ENCODE data around the gene TMPO.
"Not testable (repeated sequence)": the region's sequence is repeated elsewhere in the genome, so short reads cannot be mapped to it uniquely, and the experiment has no call there.

Gene TMPO

DNA sequence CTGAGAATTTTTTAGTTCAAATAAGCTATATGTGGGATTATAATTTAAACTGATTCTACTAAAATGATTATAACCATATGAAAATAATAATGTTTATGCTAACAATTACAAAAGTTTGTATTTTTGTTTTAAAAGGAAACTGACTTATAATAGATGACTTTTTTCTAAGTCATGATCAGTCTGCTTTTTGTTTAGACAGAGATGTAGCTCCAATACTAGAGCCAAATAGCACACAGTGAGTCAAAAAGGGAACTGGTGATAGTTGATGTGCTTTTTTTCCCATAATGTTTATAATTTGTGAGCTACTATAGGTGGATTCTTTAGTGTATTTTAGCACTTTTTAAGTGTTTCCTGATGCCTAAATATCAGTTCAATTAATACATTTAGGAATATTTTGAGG lies 28.3 kb downstream of the TMPO start:
- Mint-ChIP-seq H3K36me3 (peaks cover 9% of the 10 kb centered on the region), H3K4me1 (peaks cover 15% of the 10 kb centered on the region), H3K27ac (no peak overlapping the region), H3K27me3 (no peaks in the 10 kb centered on the region), H3K4me3 (no peak overlapping the region), H3K9me3 (no peaks in the 10 kb centered on the region)

DNA sequence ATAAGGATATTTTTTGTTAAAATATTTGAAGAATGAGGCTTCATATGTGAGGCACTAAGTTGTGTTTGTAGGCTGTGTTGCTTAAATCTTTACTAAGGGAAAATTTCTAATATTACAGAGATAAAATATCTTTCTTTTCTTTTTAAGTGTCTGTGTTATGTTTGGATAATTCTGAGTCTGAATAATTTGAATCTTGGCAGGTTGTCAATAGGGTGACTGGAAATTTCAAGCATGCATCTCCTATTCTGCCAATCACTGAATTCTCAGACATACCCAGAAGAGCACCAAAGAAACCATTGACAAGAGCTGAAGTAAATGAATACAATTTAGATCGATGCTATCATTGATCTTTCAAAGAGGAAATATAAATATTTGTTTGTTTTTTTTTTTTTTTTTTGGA lies 29.4 kb downstream of the TMPO start:
- H3K27ac Mint-ChIP-seq: no peak overlapping the region
- no peak overlapping the region for H3K4me3 Mint-ChIP-seq
- H3K4me1 Mint-ChIP-seq: peaks cover 15% of the 10 kb centered on the region
- no peaks in the 10 kb centered on the region for H3K27me3 Mint-ChIP-seq
- H3K9me3 Mint-ChIP-seq: no peaks in the 10 kb centered on the region
- H3K36me3 Mint-ChIP-seq: peaks cover 9% of the 10 kb centered on the region

DNA sequence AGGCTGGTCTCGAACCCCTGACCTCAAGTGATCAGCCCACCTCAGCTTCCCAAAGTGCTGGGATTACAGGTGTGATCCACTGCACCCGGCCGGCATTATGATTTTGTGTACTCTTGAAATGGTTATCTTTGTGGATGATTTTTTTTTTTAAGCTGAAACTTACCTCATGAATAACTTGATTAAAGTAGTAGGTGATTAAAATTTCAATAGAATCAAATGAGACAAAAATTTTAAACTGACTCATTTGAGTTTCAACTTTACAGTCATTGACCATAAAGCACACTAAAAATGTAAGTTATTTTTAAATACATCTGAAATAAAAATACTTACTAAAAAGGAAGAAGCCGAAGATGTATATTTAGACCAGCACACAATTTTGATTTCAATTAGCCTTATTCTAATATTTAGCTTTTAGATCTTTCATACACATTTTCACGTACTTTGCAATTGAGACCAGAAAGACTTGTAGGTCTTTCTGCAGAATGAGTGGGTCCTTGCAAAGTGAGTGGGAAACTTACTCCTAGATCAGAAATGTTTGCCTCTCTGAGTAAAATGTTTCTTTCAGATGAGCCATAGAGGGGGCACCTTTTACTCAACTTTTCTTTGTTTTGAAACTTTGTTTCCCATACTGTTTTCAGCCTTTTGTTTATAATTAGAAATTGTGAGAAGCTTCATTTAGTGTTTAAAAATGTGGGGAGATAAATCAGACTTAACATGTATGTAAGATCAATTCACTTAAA lies 34.2 kb downstream of the TMPO start:
- H3K9me3 Mint-ChIP-seq: no peaks in the 10 kb centered on the region
- no peaks in the 10 kb centered on the region for H3K27me3 Mint-ChIP-seq
- H3K4me1 Mint-ChIP-seq: no peaks in the 10 kb centered on the region
- no peak overlapping the region for H3K27ac Mint-ChIP-seq
- H3K36me3 Mint-ChIP-seq: peaks cover 9% of the 10 kb centered on the region
- H3K4me3 Mint-ChIP-seq: no peak overlapping the region

DNA sequence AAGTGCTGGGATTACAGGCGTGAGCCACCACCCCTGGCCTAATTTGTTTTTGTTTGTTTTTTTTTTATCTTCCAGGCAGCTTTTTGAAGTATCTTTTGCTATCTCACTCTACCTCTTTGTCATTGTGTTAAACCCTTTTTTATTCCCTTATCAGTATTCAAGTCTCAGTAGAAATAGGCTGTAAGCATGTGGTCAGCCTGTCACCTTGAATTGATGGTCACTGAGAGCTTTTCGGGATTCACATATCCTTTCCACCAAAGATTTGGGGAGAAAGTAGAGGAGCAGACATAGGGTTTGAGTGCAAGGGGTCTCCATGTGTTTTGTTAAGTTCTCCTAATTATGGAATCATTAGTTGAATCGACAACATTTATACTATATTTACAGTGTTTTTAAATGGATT lies 36.4 kb downstream of the TMPO start:
- no peaks in the 10 kb centered on the region for H3K9me3 Mint-ChIP-seq

DNA sequence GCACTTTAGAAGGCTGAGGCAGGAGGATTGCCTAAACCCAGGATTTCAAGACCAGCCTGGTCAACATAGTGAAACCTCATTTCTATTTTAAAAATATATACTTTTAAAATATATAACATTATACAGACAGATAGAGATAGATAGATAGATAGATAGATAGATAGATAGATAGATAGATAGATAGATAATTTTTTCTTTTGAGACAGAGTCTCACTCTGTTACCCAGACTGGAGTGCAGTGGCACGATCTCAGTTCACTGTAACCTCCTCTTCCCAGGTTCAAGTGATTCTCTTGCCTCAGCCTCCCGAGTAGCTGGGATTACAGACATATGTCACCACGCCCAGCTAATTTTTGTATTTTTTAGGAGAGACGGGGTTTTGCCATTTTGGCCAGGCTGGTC lies 42.7 kb downstream of the TMPO start:
- H3K9me3 Mint-ChIP-seq, H3K4me1 Mint-ChIP-seq, H3K4me3 Mint-ChIP-seq, H3K27me3 Mint-ChIP-seq, H3K27ac Mint-ChIP-seq, H3K36me3 Mint-ChIP-seq: not testable (repeated sequence)

More for the DNA sequence above, 36.4 kb downstream of the TMPO start:
- peaks cover 9% of the 10 kb centered on the region for H3K36me3 Mint-ChIP-seq
- no peak overlapping the region for H3K27ac Mint-ChIP-seq
- no peaks in the 10 kb centered on the region for H3K27me3 Mint-ChIP-seq
- no peak overlapping the region for H3K4me3 Mint-ChIP-seq
- no peaks in the 10 kb centered on the region for H3K4me1 Mint-ChIP-seq

DNA sequence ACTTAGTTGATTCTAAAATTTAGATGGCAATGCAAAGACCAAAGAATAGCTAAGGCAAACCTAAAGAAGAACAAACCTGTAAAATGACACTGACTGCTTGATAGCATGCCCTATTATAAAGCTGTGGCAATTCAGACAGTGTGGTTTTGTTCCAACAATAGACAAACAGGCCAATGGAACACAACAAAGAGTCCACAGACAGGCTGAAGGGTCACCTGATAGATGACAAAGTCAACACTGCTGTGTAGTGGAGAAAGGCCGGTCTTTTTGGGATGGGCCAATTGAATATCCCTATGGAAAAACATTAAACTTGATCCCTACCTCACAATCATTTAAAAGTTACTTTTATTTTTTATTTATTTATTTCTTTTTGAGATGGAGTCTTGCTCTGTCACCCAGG lies 44.3 kb downstream of the TMPO start:
- Mint-ChIP-seq H3K27ac (no peak overlapping the region), H3K36me3 (no peaks in the 10 kb centered on the region)

DNA sequence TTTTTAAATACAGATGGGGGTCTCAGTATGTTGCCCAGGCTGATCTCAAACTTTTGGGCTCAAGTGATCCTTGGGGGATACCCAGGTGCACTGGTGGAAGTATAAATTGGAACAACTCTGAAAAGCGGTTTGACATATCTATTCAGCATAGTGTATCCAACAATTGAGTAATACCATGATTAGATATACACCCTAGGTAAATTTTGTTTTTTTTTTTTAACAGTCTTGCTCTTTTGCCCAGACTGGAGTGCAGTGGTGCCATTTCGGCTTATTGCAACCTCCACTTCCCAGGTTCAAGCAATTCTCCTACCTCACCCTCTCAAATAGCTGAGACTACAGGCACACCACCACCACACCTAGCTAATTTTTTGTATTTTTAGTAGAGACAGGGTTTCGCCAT lies 46.5 kb downstream of the TMPO start:
- Mint-ChIP-seq H3K36me3 (no peaks in the 10 kb centered on the region), H3K27me3 (no peaks in the 10 kb centered on the region), H3K4me3 (no peak overlapping the region), H3K27ac (no peak overlapping the region), H3K9me3 (no peaks in the 10 kb centered on the region), H3K4me1 (peaks cover 3% of the 10 kb centered on the region)

More for the DNA sequence above, 44.3 kb downstream of the TMPO start:
- Mint-ChIP-seq H3K4me3 (no peak overlapping the region), H3K4me1 (no peaks in the 10 kb centered on the region), H3K27me3 (no peaks in the 10 kb centered on the region), H3K9me3 (no peaks in the 10 kb centered on the region)

DNA sequence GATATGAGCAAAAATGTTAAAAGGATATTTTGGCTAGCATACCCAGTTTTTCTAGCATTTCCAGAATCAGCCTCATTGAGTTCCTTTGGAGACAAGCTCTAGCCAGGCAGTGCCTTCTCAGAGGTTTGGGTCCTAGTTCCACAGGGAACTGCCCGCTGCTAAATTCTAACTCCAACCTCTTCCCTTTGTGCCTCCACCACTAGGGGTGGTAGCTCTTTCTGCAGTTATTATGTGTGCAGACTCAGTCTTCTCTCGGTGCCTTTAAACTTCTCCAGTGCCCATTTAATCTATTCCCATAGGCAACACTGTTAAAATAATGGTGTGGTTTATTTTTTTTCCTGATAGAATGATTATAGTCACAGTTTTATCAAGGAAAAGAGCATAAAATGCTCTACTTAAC lies 56.6 kb downstream of the TMPO start:
- Mint-ChIP-seq H3K27me3 (no peaks in the 10 kb centered on the region), H3K9me3 (no peaks in the 10 kb centered on the region), H3K36me3 (no peaks in the 10 kb centered on the region), H3K27ac (no peak overlapping the region), H3K4me1 (peaks cover 1% of the 10 kb centered on the region), H3K4me3 (no peak overlapping the region)

DNA sequence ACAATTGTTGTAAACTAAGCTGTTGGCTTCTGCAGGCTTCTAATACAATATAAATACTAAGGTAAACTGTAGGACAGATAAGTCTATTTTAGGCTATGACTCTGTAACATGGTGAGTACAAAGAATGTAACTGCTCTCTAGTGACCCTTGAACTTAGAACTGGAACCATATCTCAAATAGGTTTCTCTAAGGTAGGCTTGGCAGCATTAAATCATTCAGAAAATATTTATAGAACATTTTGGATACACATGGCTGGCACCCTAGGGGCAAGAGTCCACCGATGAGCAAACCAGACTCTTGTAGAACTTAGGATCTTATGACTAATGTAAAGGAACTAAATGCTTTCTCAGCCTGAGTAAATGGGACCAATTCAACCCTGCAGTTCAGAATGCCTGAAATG lies 58.7 kb downstream of the TMPO start:
- Mint-ChIP-seq H3K27me3 (no peaks in the 10 kb centered on the region), H3K4me1 (no peaks in the 10 kb centered on the region), H3K27ac (no peak overlapping the region), H3K4me3 (no peak overlapping the region), H3K9me3 (no peaks in the 10 kb centered on the region), H3K36me3 (no peaks in the 10 kb centered on the region)

DNA sequence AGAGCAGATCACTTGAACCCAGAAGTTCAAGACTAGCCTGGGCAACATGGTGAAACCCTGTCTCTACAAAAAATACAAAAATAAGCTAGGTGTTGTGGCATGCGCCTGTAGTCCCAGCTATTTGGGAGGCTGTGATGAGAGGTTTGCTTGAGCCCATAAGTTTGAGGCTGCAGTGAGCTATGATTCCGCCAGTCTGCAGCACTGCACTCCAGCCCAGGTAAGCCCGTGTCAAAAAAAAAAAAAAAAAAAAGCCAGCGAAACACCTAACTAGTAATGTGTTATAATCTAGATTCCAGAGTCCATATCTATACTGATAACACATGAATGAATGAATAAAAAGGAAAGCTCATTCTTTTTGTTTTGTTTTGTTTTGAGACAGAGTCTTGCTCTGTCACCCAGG lies 59.6 kb downstream of the TMPO start:
- H3K27me3 Mint-ChIP-seq: no peaks in the 10 kb centered on the region
- H3K4me1 Mint-ChIP-seq: no peaks in the 10 kb centered on the region
- H3K36me3 Mint-ChIP-seq: no peaks in the 10 kb centered on the region
- H3K9me3 Mint-ChIP-seq: no peaks in the 10 kb centered on the region
- no peak overlapping the region for H3K4me3 Mint-ChIP-seq
- H3K27ac Mint-ChIP-seq: no peak overlapping the region

DNA sequence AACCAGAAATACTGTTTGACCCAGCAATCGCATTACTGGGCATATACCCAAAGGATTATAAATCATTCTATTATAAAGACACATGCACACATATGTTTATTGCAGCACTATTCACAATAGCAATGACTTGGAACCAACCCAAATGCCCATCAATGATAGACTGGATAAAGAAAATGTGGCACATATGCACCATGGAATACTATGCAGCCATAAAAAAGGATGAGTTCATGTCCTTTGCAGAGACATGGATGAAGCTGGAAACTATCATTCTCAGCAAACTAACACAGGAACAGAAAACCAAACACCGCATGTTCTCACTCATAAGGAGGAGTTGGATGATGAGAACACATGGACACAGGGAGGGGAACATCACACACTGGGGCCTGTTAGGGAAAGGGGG lies 61.4 kb downstream of the TMPO start:
- not testable (repeated sequence) for H3K27ac Mint-ChIP-seq, H3K36me3 Mint-ChIP-seq, H3K4me3 Mint-ChIP-seq, H3K4me1 Mint-ChIP-seq, H3K27me3 Mint-ChIP-seq, H3K9me3 Mint-ChIP-seq

DNA sequence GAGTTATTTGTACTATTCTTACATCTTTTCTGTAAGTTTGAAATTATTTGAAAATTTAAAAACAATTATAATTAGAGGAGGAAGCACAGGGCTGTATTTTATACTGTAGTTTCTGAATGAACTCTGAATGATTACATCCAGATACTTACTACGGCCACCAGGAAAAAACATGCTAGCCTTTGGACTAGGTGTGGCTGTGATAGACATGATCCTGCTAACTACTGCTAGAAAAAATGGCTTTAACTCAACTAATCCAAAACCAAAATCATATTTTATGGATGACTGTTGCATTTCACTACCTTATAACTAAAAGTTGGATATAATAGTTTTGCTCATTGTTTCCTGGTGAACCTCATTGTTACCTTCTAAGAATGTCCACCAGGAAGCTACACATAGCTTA lies 63.0 kb downstream of the TMPO start:
- Mint-ChIP-seq H3K27me3 (no peaks in the 10 kb centered on the region), H3K27ac (no peak overlapping the region), H3K36me3 (no peaks in the 10 kb centered on the region), H3K4me3 (no peak overlapping the region), H3K9me3 (no peaks in the 10 kb centered on the region), H3K4me1 (no peaks in the 10 kb centered on the region)

DNA sequence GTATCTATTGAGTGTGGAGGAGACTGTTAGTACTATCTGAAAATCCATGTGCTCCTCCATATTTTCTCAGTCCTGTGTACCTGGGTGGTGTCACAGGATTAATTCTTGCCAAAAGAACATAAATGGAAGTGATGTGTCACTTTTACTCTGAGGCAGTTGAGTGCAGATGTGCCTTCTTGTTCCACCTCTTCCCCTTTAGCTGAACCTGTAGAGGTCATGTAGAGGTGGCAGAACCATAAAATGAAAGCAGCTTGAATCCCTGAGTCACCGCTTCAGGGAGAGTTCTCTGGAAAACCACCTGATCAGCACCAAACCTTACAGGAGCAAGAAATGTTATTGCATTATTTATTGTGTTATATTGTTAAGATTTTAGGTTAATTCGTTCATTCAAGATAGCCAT lies 63.4 kb downstream of the TMPO start:
- Mint-ChIP-seq H3K9me3 (no peaks in the 10 kb centered on the region), H3K4me3 (no peak overlapping the region), H3K27me3 (no peaks in the 10 kb centered on the region), H3K27ac (no peak overlapping the region), H3K36me3 (no peaks in the 10 kb centered on the region), H3K4me1 (no peaks in the 10 kb centered on the region)

DNA sequence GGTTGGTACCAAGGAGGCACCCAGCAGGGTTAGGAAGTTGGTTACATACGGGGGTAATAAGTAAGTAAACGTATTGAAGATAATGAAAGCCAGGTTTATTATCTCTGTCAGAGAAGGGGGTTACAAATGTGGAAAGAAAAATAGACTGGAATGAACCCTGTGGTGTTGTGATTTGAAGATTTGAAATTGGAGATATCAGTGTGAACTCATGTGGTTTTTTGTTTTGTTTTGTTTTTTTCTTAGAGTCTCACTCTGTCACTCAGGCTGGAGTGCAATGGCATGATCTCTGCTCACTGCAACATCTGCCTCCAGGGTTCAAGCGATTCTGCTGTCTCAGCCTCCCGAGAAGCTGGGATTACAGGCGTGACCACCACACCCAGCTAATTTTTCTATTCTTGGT lies 64.0 kb downstream of the TMPO start:
- no peaks in the 10 kb centered on the region for H3K27me3 Mint-ChIP-seq
- H3K4me3 Mint-ChIP-seq: no peak overlapping the region

DNA sequence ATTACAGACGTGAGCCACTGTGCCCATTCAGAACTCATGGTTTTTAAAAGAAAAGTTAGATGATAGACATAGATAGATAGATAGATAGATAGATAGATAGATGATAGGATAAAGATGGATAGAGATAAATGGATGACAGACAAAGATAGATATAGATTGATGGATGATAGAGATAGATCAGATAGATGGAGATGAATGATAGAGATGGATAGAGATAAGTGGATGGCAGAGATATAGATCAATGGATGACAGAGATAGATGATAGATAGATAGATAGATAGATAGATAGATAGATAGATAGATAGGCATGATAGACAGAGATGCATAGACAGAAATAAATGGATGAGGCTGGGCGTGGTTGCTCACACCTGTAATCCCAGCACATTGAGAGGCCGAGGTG lies 64.4 kb downstream of the TMPO start:
- H3K4me3 Mint-ChIP-seq: no peak overlapping the region
- no peaks in the 10 kb centered on the region for H3K4me1 Mint-ChIP-seq
- H3K9me3 Mint-ChIP-seq: no peaks in the 10 kb centered on the region
- no peak overlapping the region for H3K27ac Mint-ChIP-seq
- no peaks in the 10 kb centered on the region for H3K36me3 Mint-ChIP-seq
- no peaks in the 10 kb centered on the region for H3K27me3 Mint-ChIP-seq

More for the DNA sequence above, 64.0 kb downstream of the TMPO start:
- Mint-ChIP-seq H3K36me3 (no peaks in the 10 kb centered on the region), H3K4me1 (no peaks in the 10 kb centered on the region), H3K9me3 (no peaks in the 10 kb centered on the region), H3K27ac (no peak overlapping the region)

DNA sequence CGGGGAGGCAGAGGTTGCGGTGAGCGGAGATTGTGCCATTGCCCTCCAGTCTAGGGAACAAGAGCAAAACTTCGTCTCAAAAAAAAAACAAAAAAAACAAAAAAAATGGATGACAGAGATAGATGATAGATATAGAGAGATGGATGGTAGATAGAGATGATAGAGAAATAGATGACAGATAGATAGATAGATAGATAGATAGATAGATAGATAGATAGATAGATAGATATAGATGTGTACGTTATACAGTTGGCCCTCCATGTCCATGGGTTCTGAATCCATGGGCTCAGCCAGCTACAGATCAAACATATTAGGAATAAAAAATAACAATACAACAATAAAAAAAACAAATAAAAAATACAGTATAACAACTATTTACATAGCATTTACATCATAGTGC lies 65.3 kb downstream of the TMPO start:
- no peaks in the 10 kb centered on the region for H3K27me3 Mint-ChIP-seq
- H3K4me1 Mint-ChIP-seq: no peaks in the 10 kb centered on the region
- H3K27ac Mint-ChIP-seq: no peak overlapping the region

DNA sequence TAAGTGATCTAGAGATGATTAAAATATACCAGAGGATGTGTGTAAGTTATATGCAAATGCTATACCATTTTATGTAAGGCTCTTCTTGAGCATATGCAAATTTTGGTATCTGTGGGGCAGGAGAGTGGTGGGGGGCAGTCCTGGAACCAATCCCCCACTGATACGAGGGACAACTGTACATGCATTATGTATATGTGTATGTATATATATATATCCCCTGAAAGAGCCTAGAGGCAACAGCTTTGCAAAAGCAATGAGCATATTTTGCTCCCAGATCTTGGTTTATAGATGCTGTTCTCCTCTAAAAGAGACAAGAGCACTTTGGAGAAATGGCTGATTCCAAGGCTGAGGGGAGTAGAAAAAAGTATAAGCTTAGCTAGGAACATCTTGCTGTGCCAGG lies 65.7 kb downstream of the TMPO start:
- Mint-ChIP-seq H3K9me3 (no peaks in the 10 kb centered on the region), H3K27me3 (no peaks in the 10 kb centered on the region), H3K27ac (no peak overlapping the region), H3K4me3 (no peak overlapping the region), H3K36me3 (no peaks in the 10 kb centered on the region), H3K4me1 (no peaks in the 10 kb centered on the region)

More for the DNA sequence above, 65.3 kb downstream of the TMPO start:
- Mint-ChIP-seq H3K4me3 (no peak overlapping the region), H3K9me3 (no peaks in the 10 kb centered on the region), H3K36me3 (no peaks in the 10 kb centered on the region)

All from activated naive CD4-positive, alpha-beta T cell treated with anti-CD3 and anti-CD28 coated beads, Interleukin-2, amount 50 U/mL, for 24 hours (primary cell).